Smooth muscle cell (in vitro differentiated cells): ENCODE data around the gene RNF103. TPM values are rescaled to one million over a fixed set of nuclear protein-coding genes. Genes with fewer than 3 reads are reported as not detected.

Experiments
- DNase-seq: peaks from one replicate; lab custom pipeline; 2025; ENCODE audit not compliant: unreplicated experiment; lab: John Stamatoyannopoulos, UW
- H2AFZ ChIP-seq: fragments of 200-600 bp; sonication (generic); 2 replicates; pipeline ENCODE4 v1.6.0; 2016; ENCODE audit warnings: antibody characterized with exemption, low read depth, mild to moderate bottlenecking
- H3F3A ChIP-seq: fragments of 200-600 bp; sonication (generic); 2 replicates; pipeline ENCODE4 v1.6.0; 2017; ENCODE audit warnings: antibody characterized with exemption, low read depth
- H3K27ac ChIP-seq: fragments of 200-600 bp; sonication (generic); 2 replicates; pipeline ENCODE4 v1.5.1; 2016; ENCODE audit warnings: low read depth, mild to moderate bottlenecking
- H3K27me3 ChIP-seq: fragments of 200-600 bp; sonication (generic); 2 replicates; pipeline ENCODE4 v1.6.1; 2016; ENCODE audit warnings: low read depth, mild to moderate bottlenecking
- H3K36me3 ChIP-seq: fragments of 200-600 bp; sonication (generic); 2 replicates; pipeline ENCODE4 v1.5.1; 2016; ENCODE audit warnings: low read depth
- H3K4me1 ChIP-seq: fragments of 200-600 bp; sonication (generic); 2 replicates; pipeline ENCODE4 v1.5.1; 2016; ENCODE audit warnings: low read depth
- H3K4me2 ChIP-seq: fragments of 200-600 bp; sonication (generic); 2 replicates; pipeline ENCODE4 v1.6.0; 2016; ENCODE audit warnings: mild to moderate bottlenecking
- H3K4me3 ChIP-seq: fragments of 200-600 bp; sonication (generic); 2 replicates; pipeline ENCODE4 v1.5.1; 2016; ENCODE audit warnings: mild to moderate bottlenecking
- H3K79me2 ChIP-seq: fragments of 200-600 bp; sonication (generic); 2 replicates; pipeline ENCODE4 v1.6.0; 2016; ENCODE audit warnings: low read depth, mild to moderate bottlenecking
- H3K9ac ChIP-seq: fragments of 200-600 bp; sonication (generic); 2 replicates; pipeline ENCODE4 v1.6.0; 2016; ENCODE audit warnings: low read depth
- H3K9me3 ChIP-seq: fragments of 200-600 bp; sonication (generic); replicated peaks from 2 replicates; pipeline ENCODE4 v1.5.1; 2016; ENCODE audit warnings: low read depth
- H4K20me1 ChIP-seq: fragments of 200-600 bp; sonication (generic); 2 replicates; pipeline ENCODE4 v1.6.0; 2016; ENCODE audit warnings: low read depth
- CTCF ChIP-seq: fragments of 200-600 bp; sonication (generic); IDR thresholded peaks from 2 replicates; pipeline ENCODE4 v1.5.1; 2017; ENCODE audit warnings: borderline replicate concordance, mild to moderate bottlenecking, antibody characterized with exemption; ENCODE audit not compliant: insufficient read depth, poor library complexity, severe bottlenecking
- WGBS: methylation state at CpG from one replicate; pipeline ENCODE4 v1.1.7; 2016; ENCODE audit warnings: low lambda C conversion rate; 5-methylcytosine and 5-hydroxymethylcytosine counted together
- polyA plus RNA-seq: library from polyadenylated mRNA; unstranded; fragments of >200 nt; fragmentation: Nextera tagmentation; extraction: Ambion mirVana; gene quantifications from 2 replicates; pipeline ENCODE4 v1.2.1, GENCODE V29; 2016
- total RNA-seq: library from RNA; depleted of rRNA; stranded (reverse); fragments of >200 nt; gene quantifications from 2 replicates; pipeline ENCODE4 v1.2.3, GENCODE V29; 2014

RNF103 gene
- total and polyA plus RNA-seq, 2 experiments from 2014 or later: 14.8 to 21.5 TPM

GRCh38 chr2:86628091-86628522, 4.4 kb upstream of the RNF103 start:
- Histone ChIP-seq H3K36me3 (no peaks in the 10 kb centered on the region), H3K9ac (no peak overlapping the region), H3K27me3 (no peaks in the 10 kb centered on the region), H2AFZ (no peak overlapping the region), H3K4me1 (no peaks in the 10 kb centered on the region), H4K20me1 (no peaks in the 10 kb centered on the region), H3F3A (no peaks in the 10 kb centered on the region), H3K4me2 (no peak overlapping the region), H3K27ac (no peak overlapping the region), H3K9me3 (no peaks in the 10 kb centered on the region), H3K4me3 (no peak overlapping the region), H3K79me2 (no peaks in the 10 kb centered on the region)
- TF ChIP-seq CTCF: no peak
- no peak for DNase-seq
- WGBS: 90% methylated on average over 3 of the region's 3 CpGs

GRCh38 chr2:86627550-86627949, 3.9 kb upstream of the RNF103 start:
- H3K27ac ChIP-seq: no peak overlapping the region
- H2AFZ ChIP-seq: no peak overlapping the region
- no peaks in the 10 kb centered on the region for H3K36me3 ChIP-seq
- 95% methylated on average over 3 of the region's 3 CpGs for WGBS
- no peaks in the 10 kb centered on the region for H3K4me1 ChIP-seq
- no peaks in the 10 kb centered on the region for H3F3A ChIP-seq
- H3K9ac ChIP-seq: no peak overlapping the region
- H3K4me2 ChIP-seq: no peak overlapping the region
- peaks cover under 1% of the 10 kb centered on the region for H3K79me2 ChIP-seq
- no peak overlapping the region for H3K4me3 ChIP-seq
- H3K9me3 ChIP-seq: no peaks in the 10 kb centered on the region
- no peak for DNase-seq
- no peaks in the 10 kb centered on the region for H4K20me1 ChIP-seq
- TF ChIP-seq CTCF: no peak
- no peaks in the 10 kb centered on the region for H3K27me3 ChIP-seq

- Histone ChIP-seq H2AFZ (no peak overlapping the region), H3K27ac (no peak overlapping the region), H4K20me1 (peaks cover 22% of the 10 kb centered on the region), H3K4me3 (no peak overlapping the region), H3K9ac (no peak overlapping the region), H3K9me3 (no peaks in the 10 kb centered on the region), H3K79me2 (peaks cover 25% of the 10 kb centered on the region), H3K36me3 (no peaks in the 10 kb centered on the region), H3K27me3 (no peaks in the 10 kb centered on the region), H3K4me1 (peaks cover 7% of the 10 kb centered on the region), H3F3A (no peaks in the 10 kb centered on the region), H3K4me2 (no peak overlapping the region)
- no peak for DNase-seq
- WGBS: 89% methylated on average over 4 of the region's 4 CpGs
- no peak for TF ChIP-seq CTCF
Measured at GRCh38 chr2:86625096-86625495, 1.4 kb upstream of the RNF103 start.

GRCh38 chr2:86624267-86624547, 542 bp upstream of the RNF103 start:
- H3K79me2 ChIP-seq: peaks cover 33% of the 10 kb centered on the region
- peak overlapping the region; percentile 96 for H2AFZ ChIP-seq
- no peaks in the 10 kb centered on the region for H3F3A ChIP-seq
- no peaks in the 10 kb centered on the region for H3K27me3 ChIP-seq
- H4K20me1 ChIP-seq: peaks cover 22% of the 10 kb centered on the region
- peak overlapping the region; percentile 88 for H3K4me2 ChIP-seq
- H3K4me3 ChIP-seq: peak overlapping the region; percentile 72
- no peaks in the 10 kb centered on the region for H3K9me3 ChIP-seq
- WGBS: 96% methylated on average over 6 of the region's 6 CpGs
- TF ChIP-seq CTCF: no peak
- DNase-seq: no peak
- H3K36me3 ChIP-seq: no peaks in the 10 kb centered on the region
- H3K4me1 ChIP-seq: peaks cover 7% of the 10 kb centered on the region
- H3K27ac ChIP-seq: peak overlapping the region; percentile 94
- H3K9ac ChIP-seq: peak overlapping the region; percentile 94
